GM19351 (cell line): ENCODE data around the gene WAPL.
"Not testable (repeated sequence)": the region's sequence is repeated elsewhere in the genome, so short reads cannot be mapped to it uniquely, and the experiment has no call there.

ENCODE experiments used
- ATAC-seq: cut with Tn5 transposase; IDR thresholded peaks from one replicate; pipeline ENCODE4 v1.9.1; 2021; ENCODE audit warnings: mild to moderate bottlenecking, moderate library complexity; ENCODE audit not compliant: unreplicated experiment

Gene WAPL

DNA sequence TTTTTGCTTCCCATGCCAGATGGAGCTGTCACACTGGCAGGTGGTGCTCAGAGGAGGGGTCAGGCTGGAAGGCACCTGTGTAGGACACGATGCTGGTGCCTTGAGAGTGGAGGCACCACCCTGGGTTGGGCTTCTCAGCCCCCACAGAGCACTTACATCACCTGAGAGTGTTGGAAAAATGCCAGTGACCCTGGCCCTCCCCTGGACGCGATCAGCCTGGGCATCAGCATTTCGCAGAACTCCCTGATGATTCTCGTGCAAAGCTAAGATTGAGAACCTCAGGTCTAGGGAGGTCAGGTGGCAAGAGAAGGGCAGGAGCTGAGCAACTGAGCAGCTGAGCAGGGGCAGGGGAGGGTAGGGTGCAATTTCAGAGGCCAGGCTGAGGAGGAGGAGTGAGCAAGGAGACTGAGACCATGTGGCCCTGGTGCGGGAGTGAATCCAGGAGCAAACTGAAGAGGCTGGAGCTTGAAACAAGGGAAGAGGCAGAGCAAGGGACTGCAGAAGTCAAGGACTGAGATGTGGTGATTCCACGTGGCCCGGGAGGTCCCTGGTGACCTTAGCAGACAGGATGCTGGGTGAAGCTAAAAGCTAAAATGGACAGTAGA, 130.3 kb downstream of the WAPL start:
- no peak for ATAC-seq

DNA sequence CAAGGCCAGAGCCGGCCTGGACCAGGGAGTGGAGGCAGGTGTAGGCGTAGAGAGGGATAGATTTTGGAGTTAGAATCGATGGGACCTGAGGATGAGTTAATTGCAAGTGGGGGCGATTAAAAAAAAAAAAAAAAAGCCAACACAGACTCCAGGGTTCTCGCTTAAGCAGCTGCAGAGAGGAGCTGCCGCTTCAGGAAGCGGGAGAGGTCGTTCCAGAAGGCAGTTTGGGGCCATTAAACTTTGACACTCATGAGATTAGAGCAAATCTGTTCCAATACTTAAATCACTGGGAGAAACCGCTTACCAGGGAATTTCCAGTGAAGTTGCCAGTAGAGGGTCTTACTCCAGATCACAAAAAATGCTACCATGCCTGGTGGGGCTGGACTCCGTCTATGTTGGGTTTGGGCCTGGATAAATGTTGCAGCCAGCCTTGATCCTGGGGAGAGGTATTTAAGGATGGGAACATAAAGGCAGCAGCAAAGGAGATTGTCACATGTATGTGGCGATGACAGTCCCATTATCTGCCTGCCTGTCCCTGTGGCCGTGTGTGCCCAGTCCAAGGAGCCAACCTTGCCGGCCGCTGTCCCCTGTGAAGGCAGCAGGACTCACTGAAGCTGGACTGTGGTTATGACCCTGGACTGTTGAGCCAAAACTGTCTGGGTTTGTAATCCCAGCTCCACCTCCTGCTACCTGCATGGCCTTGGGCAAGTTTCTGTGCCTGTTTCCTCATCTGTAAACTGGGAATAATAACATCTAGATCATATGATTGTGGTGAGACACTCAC, 131.1 kb downstream of the WAPL start:
- no peak for ATAC-seq

DNA sequence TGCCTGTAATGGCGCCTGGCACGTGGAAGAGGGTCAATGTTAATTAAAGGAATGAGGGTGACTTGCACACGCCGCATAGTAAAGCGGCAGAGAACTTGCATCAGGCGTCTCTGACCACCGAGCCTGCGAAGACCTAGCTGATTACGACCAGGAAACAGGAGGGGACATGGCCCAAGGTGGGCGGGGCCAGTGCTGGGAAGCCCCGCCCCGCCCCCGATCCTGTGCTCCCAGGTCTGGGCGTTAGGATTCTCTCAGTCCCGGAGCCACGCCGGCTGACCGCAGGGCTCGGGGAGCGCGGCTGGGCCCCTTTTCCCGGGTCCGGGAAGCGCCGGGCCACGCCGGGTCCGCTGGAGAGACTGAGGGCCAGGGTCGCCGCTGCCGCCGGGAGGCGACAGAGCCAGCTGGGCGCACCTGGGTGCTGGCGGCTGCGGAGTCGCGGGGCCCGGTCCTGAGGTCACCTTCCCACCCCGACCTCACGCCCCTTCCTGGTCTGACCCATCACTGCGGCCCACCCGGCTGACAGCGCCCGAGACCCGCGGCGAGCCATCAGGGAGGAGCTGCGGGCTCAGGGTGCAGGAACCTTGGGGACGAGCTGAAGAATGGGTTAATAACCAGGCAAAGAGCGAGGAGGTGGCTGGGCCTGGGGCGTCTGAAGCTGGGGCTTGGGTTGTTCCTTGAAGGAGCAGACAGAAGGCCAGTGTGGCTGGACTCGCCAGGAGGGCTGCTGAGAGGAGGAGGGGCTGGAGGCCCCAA, 132.0 kb downstream of the WAPL start:
- peak; percentile 70 for ATAC-seq

DNA sequence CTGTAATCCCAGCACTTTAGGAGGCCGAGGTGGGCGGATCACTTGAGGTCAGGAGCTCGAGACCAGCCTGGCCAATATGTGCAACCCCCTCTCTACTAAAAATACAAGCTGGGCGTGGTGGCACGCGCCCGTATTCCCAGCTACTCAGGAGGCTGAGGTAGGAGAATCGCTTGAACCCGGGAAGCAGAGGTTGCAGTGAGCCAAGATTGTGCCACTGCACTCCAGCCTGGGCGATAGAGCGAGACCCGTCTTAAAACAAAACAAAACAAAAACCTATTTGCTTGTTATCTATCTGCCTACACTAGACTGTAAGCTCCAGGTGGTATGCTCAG, 132.5 kb downstream of the WAPL start:
- ATAC-seq = not testable (repeated sequence)

DNA sequence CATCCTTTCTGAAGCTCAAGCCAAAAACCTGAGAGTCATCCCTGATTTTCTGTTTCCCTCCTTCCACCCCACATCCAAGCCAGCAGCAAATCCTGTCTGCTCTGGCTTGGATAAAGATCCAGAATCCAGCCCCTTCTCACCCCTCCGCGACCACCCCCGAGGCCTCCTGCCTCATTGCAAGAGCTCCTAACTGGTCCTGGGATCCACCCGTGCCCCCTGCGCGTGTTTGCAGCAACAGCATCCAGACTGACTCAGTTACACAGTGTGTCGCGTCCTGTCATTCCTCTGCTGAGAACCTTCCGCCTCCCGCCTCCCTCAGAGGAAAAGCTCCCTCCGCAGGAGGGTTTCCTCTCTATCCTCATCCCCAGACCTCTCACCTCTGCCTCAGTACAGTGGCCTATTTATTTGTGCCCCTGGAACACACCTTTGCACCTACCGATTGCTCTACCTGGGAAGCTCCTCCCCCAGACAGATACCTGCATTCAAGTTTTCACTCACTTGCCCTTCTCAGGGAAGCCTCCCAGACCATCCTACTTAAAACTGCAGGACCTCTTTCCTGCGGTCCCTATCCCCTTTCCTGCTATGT, 133.4 kb downstream of the WAPL start:
- ATAC-seq = no peak

DNA sequence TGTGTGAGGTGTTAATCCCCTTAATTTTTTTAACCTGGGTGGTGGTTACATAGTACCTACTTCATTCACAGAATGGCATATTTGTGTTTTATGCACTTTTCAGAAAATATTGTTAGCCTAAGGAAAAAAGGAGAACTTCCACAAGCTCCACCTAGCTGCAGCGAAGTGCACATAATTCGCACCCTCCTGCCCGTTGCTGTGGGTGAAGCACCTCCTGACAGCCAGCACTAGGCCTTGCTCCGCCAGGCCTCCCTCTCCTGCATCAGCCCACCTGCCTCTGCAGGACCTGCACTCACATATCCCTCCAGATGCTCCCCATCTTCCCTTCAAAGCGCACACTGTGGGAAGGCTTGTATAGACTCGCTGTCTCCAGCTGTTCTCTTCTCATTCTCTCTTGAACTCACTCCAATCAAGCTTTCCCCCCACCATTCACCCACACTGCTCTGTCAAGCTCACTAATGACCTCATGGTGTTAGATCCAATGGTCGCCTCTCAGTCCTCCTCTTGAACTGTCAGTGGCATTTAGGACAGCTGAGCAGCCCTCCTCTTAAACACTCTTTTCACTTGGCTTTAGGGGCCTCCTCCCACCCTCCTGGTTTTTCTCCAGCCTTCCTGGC, 134.3 kb downstream of the WAPL start:
- no peak for ATAC-seq

DNA sequence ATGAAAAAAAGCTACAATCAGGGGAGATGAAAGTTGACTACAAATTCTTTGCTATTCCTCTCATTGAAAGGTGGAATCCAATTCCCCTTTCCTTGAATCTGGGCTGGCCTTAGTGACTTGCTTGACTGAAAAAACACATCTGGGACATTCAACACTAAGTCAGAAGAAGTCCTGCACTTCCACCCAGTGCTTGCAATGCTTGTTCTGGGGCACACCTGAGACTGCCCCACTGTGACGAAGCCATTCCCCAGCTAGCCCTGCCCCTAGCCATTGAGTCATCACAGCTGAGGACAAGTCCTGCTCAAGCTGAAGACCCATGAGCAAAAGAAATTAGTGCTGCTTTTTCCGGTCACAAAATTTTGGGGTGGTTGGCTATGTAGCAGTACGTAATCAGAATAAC, 135.8 kb downstream of the WAPL start:
- no peak for ATAC-seq
